Measurements from ENCODE around the gene DGCR8. TPM values are rescaled to one million over a fixed set of nuclear protein-coding genes. Genes with fewer than 3 reads are reported as not detected.

DGCR8 gene
- total RNA-seq, 6 experiments from 2014 or later: 19.8 to 24.5 (median 22.0) TPM

- no peaks in the 10 kb centered on the region for H3K9me3 Mint-ChIP-seq
- peaks cover 21% of the 10 kb centered on the region for H3K4me1 Mint-ChIP-seq (ENCODE audit: low read depth)
- no peaks in the 10 kb centered on the region for H3K36me3 Mint-ChIP-seq (ENCODE audit: low read depth)
- no peak for DNase-seq
- H3K27me3 Mint-ChIP-seq (ENCODE audit: insufficient read depth): peaks cover 2% of the 10 kb centered on the region
- peak overlapping the region; percentile 84 for H3K4me3 Mint-ChIP-seq
- no peak for TF ChIP-seq CTCF (IDR thresholded peaks at IDR 0.05)
- H3K27ac Mint-ChIP-seq: peak overlapping the region; percentile 56; the same call in 1 of the 2 replicates
Measured at GRCh38 chr22:20133930-20134549, 54.0 kb downstream of the DGCR8 start.

- Mint-ChIP-seq H3K4me1 (ENCODE audit: low read depth) (peaks cover 18% of the 10 kb centered on the region), H3K4me3 (no peak overlapping the region), H3K27ac (no peak overlapping the region), H3K36me3 (ENCODE audit: low read depth) (0 out of 2 replicates have a peak, but pooled peaks cover 3% of the 10 kb centered on the region), H3K9me3 (no peaks in the 10 kb centered on the region), H3K27me3 (ENCODE audit: insufficient read depth) (peaks cover 2% of the 10 kb centered on the region; the same call in 1 of the 2 replicates)
- TF ChIP-seq CTCF (IDR thresholded peaks at IDR 0.05): no peak
- DNase-seq: no peak
Measured at GRCh38 chr22:20135265-20135664, 55.2 kb downstream of the DGCR8 start.

GRCh38 chr22:20135806-20136602, 56.0 kb downstream of the DGCR8 start:
- no peaks in the 10 kb centered on the region for H3K9me3 Mint-ChIP-seq
- H3K4me1 Mint-ChIP-seq (ENCODE audit: low read depth): peaks cover 18% of the 10 kb centered on the region
- no peak for TF ChIP-seq CTCF (IDR thresholded peaks at IDR 0.05)
- H3K4me3 Mint-ChIP-seq: no peak overlapping the region
- H3K36me3 Mint-ChIP-seq (ENCODE audit: low read depth): 0 out of 2 replicates have a peak, but pooled peaks cover 3% of the 10 kb centered on the region
- no peak overlapping the region for H3K27ac Mint-ChIP-seq
- peaks cover 2% of the 10 kb centered on the region; the same call in 1 of the 2 replicates for H3K27me3 Mint-ChIP-seq (ENCODE audit: insufficient read depth)
- DNase-seq: no peak

- H3K9me3 Mint-ChIP-seq: no peaks in the 10 kb centered on the region
- DNase-seq: no peak
- 0 out of 2 replicates have a peak, but pooled peaks cover 3% of the 10 kb centered on the region for H3K36me3 Mint-ChIP-seq (ENCODE audit: low read depth)
- TF ChIP-seq CTCF (IDR thresholded peaks at IDR 0.05): no peak
- H3K27me3 Mint-ChIP-seq (ENCODE audit: insufficient read depth): peaks cover 2% of the 10 kb centered on the region; the same call in 1 of the 2 replicates
- peaks cover 20% of the 10 kb centered on the region for H3K4me1 Mint-ChIP-seq (ENCODE audit: low read depth)
- no peak overlapping the region for H3K27ac Mint-ChIP-seq
- no peak overlapping the region for H3K4me3 Mint-ChIP-seq
Measured at GRCh38 chr22:20136603-20136873, 56.5 kb downstream of the DGCR8 start.

- no peaks in the 10 kb centered on the region for H3K9me3 Mint-ChIP-seq
- no peak overlapping the region for H3K27ac Mint-ChIP-seq
- no peak for TF ChIP-seq CTCF (IDR thresholded peaks at IDR 0.05)
- DNase-seq: no peak
- 0 out of 2 replicates have a peak, but pooled peaks cover 3% of the 10 kb centered on the region for H3K36me3 Mint-ChIP-seq (ENCODE audit: low read depth)
- H3K4me3 Mint-ChIP-seq: no peak overlapping the region
- H3K4me1 Mint-ChIP-seq (ENCODE audit: low read depth): peaks cover 26% of the 10 kb centered on the region
- peaks cover 2% of the 10 kb centered on the region; the same call in 1 of the 2 replicates for H3K27me3 Mint-ChIP-seq (ENCODE audit: insufficient read depth)
Measured at GRCh38 chr22:20137113-20137512, 57.1 kb downstream of the DGCR8 start.

Data from HFFc6 (cell line).